ENCODE results near the gene SH2D4B. TPM values are rescaled to one million over a fixed set of nuclear protein-coding genes. Genes with fewer than 3 reads are reported as not detected.

Gene SH2D4B
- total RNA-seq, 1 donor from 2014 or later = not detected

DNA sequence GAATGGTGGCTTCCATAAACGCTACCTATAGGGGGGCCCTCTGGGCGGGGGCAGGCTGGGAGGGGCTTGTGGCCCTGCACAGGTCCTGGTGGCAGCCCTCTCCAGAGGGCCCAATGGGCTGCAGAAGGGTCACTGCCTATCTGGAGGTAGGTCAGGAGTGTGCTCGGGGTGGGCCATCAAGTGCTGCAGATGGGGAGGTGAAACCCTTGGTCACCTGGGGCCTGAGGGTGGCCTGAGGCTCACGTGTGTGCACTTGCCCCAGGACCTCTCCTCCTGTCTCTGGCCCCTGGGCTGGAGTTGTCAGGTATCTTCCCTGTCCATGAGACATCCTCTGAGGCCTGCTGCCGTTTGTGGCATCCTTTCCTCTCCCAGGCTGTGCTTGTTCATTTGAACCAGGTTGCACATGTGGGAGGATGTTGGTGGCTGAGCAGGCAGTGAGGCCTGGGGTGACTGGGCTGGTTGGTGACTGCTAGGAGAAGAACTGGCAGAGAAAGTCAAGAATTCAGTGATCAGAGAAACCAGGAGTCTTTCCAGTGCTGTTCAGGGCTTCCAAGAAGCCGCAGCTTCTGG, 21.1 kb upstream of the SH2D4B start:
- DNase-seq (ENCODE audit: low read depth) = no peak
- TF ChIP-seq, protein P1, sequence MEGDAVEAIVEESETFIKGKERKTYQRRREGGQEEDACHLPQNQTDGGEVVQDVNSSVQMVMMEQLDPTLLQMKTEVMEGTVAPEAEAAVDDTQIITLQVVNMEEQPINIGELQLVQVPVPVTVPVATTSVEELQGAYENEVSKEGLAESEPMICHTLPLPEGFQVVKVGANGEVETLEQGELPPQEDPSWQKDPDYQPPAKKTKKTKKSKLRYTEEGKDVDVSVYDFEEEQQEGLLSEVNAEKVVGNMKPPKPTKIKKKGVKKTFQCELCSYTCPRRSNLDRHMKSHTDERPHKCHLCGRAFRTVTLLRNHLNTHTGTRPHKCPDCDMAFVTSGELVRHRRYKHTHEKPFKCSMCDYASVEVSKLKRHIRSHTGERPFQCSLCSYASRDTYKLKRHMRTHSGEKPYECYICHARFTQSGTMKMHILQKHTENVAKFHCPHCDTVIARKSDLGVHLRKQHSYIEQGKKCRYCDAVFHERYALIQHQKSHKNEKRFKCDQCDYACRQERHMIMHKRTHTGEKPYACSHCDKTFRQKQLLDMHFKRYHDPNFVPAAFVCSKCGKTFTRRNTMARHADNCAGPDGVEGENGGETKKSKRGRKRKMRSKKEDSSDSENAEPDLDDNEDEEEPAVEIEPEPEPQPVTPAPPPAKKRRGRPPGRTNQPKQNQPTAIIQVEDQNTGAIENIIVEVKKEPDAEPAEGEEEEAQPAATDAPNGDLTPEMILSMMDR (IDR thresholded peaks at IDR 0.05; ENCODE audit: insufficient read depth, low read length, poor library complexity, severe bottlenecking) = no peak
- no peaks in the 10 kb centered on the region for H3K27me3 ChIP-seq (ENCODE audit: control insufficient read depth, insufficient read depth, low read length)
- peaks cover 2% of the 10 kb centered on the region for H3K36me3 ChIP-seq (ENCODE audit: control insufficient read depth, insufficient read depth, low read length)
- no peak overlapping the region for H3K4me3 ChIP-seq (ENCODE audit: low read depth, low read length)

DNA sequence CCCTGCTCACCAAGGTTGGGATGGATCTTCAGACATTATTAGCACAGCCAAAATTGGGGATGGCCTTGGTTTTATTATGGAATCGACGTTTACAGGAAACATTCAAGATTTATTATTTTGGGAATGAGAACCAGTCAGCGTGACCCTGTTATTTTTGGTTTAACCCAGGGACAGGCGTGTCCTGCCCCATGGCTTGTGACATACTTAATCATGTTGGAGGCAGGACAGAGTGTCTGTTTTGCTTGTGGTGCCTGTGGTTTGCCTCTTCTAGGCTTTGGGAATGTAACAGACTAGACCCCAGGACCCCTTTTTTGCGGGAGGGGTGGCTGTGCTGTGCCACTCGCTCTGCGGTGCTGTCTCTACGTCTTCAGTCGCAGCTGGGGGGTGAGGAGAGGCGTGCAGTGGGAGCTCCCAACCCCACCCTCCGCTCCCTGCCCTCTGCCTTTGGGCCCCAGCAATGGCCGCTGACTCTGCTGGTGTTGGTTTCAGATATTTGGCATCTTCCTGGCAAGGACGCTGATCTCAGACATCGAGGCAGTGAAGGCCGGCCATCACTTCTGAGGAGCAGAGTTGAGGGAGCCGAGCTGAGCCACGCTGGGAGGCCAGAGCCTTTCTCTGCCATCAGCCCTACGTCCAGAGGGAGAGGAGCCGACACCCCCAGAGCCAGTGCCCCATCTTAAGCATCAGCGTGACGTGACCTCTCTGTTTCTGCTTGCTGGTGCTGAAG, 20.1 kb upstream of the SH2D4B start:
- TF ChIP-seq, protein P1 (IDR thresholded peaks at IDR 0.05; ENCODE audit: insufficient read depth, low read length, poor library complexity, severe bottlenecking) = no peak
- H3K27me3 ChIP-seq (ENCODE audit: control insufficient read depth, insufficient read depth, low read length) = no peaks in the 10 kb centered on the region
- no peak overlapping the region for H3K4me3 ChIP-seq (ENCODE audit: low read depth, low read length)
- no peak for DNase-seq (ENCODE audit: low read depth)
- no peaks in the 10 kb centered on the region for H3K36me3 ChIP-seq (ENCODE audit: control insufficient read depth, insufficient read depth, low read length)

DNA sequence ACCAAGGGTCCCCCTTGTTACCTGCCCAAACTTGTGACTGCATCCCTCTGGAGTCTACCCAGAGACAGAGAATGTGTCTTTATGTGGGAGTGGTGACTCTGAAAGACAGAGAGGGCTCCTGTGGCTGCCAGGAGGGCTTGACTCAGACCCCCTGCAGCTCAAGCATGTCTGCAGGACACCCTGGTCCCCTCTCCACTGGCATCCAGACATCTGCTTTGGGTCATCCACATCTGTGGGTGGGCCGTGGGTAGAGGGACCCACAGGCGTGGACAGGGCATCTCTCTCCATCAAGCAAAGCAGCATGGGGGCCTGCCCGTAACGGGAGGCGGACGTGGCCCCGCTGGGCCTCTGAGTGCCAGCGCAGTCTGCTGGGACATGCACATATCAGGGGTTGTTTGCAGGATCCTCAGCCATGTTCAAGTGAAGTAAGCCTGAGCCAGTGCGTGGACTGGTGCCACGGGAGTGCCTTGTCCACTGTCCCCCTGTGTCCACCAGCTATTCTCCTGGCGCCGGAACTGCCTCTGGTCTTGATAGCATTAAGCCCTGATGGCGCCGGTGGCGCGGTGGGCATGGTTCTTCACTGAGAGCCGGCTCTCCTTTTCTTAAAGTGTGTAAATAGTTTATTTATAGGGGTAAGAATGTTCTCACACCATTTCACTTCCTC, 19.4 kb upstream of the SH2D4B start:
- H3K27me3 ChIP-seq (ENCODE audit: control insufficient read depth, insufficient read depth, low read length) = no peaks in the 10 kb centered on the region
- no peaks in the 10 kb centered on the region for H3K36me3 ChIP-seq (ENCODE audit: control insufficient read depth, insufficient read depth, low read length)
- TF ChIP-seq, protein P1 (IDR thresholded peaks at IDR 0.05; ENCODE audit: insufficient read depth, low read length, poor library complexity, severe bottlenecking) = no peak
- DNase-seq (ENCODE audit: low read depth) = no peak
- no peak overlapping the region for H3K4me3 ChIP-seq (ENCODE audit: low read depth, low read length)

DNA sequence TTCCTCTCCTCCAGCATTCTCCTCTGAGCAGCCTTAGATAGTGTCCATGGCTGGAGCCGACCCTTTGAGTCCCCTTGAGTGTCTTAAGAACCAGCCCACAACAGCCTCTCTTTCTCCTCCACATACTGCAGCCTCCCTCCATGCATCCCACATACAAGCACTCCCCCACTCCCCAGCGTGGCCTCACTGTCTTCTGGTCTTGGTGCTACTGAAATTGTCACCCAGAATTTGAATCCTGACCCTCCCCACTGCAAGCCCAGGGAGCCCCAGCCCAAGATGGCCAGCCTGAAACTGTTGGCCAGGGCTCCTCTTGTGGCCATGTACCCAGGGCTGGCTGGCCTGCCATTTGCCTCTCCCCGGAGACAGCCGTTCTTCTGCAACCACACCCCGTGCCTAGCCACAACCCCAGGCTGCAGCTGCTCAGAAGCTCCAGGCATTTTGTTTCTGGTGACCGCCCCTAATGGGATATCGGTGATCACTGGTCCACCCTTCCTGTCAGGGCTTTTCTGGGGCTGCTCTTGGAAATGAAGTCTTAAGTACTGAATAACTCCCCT, 18.8 kb upstream of the SH2D4B start:
- TF ChIP-seq, protein P1 (IDR thresholded peaks at IDR 0.05; ENCODE audit: insufficient read depth, low read length, poor library complexity, severe bottlenecking) = no peak
- no peaks in the 10 kb centered on the region for H3K27me3 ChIP-seq (ENCODE audit: control insufficient read depth, insufficient read depth, low read length)
- no peak for DNase-seq (ENCODE audit: low read depth)
- no peak overlapping the region for H3K4me3 ChIP-seq (ENCODE audit: low read depth, low read length)
- H3K36me3 ChIP-seq (ENCODE audit: control insufficient read depth, insufficient read depth, low read length) = no peaks in the 10 kb centered on the region

DNA sequence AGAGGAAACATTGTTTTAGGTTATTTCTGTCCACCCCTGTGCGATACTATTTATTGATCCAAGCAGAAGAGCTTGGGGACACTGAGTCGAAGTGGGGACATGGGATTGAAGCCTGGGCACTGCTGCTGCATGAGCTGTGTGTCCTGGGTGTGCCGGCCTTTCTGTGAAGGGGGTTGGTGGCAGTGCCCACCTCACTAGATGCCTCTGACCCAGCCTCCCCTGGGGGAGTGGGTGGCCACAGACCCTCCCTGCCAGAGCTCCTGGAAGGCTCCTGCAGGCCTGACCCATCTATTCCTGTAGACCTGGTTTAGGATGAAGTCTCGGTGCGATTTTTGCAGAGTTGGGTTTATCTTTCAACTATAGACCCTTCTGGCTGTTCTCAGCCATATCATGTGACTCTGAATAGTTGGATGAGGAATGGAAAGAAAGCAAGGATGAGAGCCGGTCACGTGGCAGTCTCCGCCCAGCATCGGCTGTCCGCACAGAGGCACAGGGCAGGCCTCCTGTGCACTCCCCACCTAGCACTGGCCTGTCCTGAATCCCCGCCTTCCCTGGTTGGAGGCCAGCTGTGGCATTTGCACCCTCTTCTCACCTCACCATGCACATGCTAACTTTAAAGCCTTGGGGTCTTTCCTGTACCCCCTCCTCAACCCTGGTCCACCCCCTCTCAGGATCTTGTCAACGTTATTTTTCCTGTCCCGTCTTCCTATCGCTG, 17.6 kb upstream of the SH2D4B start:
- TF ChIP-seq, protein P1 (IDR thresholded peaks at IDR 0.05; ENCODE audit: insufficient read depth, low read length, poor library complexity, severe bottlenecking) = no peak
- H3K36me3 ChIP-seq (ENCODE audit: control insufficient read depth, insufficient read depth, low read length) = no peaks in the 10 kb centered on the region

More for the DNA sequence above, 17.6 kb upstream of the SH2D4B start:
- Histone ChIP-seq H3K27me3 (ENCODE audit: control insufficient read depth, insufficient read depth, low read length) (no peaks in the 10 kb centered on the region), H3K4me3 (ENCODE audit: low read depth, low read length) (no peak overlapping the region)
- no peak for DNase-seq (ENCODE audit: low read depth)

All from kidney epithelial cell (primary cell).